Breast epithelium (tissue), 4 donors: ENCODE measurements around the gene UNC5A. TPM values are rescaled to one million over a fixed set of nuclear protein-coding genes. Genes with fewer than 3 reads are reported as not detected.

ENCODE experiments used
- DNase-seq, 2 donors: peaks; one replicate each; pipeline ENCODE4 v3.0.0-alpha.2; 2019; ENCODE audit warnings: low spot score in 2 of 2
- H3K27ac ChIP-seq, 2 donors: fragments of 200-600 bp; sonication (generic) in 1 of 2; one replicate each; pipeline ENCODE4 v1.5.1; 2016 to 2019; ENCODE audit warnings: mild to moderate bottlenecking in 1 of 2
- H3K27me3 ChIP-seq, 2 donors: fragments of 200-600 bp; sonication (generic) in 1 of 2; one replicate each; pipeline versions ENCODE4 v1.5.1 to v1.6.0; 2017 to 2019; ENCODE audit warnings: control low read depth in 1 of 2, mild to moderate bottlenecking in 1 of 2
- H3K36me3 ChIP-seq: fragments of 200-600 bp; one replicate; pipeline ENCODE4 v1.5.1; 2019
- H3K4me1 ChIP-seq, 2 donors: fragments of 200-600 bp; sonication (generic); one replicate each; pipeline ENCODE4 v1.5.1; 2016 to 2019; ENCODE audit warnings: control low read depth in 1 of 2
- H3K4me3 ChIP-seq, 3 donors: fragments of 200-600 bp; sonication (generic); 1 replicate in 2 of 3; 2 replicates in 1 of 3; pipeline ENCODE4 v1.5.1; 2016 to 2019; ENCODE audit warnings: mild to moderate bottlenecking in 3 of 3, moderate library complexity in 2 of 3
- H3K9me3 ChIP-seq, 2 donors: fragments of 200-600 bp; sonication (generic) in 1 of 2; one replicate each; pipeline ENCODE4 v1.5.1; 2016 to 2019; ENCODE audit warnings: control low read depth in 1 of 2
- POLR2A ChIP-seq: fragments of 450-650 bp; IDR thresholded peaks from one replicate; pipeline ENCODE4 v1.6.1; 2016; ENCODE audit warnings: antibody characterized with exemption, mild to moderate bottlenecking, moderate library complexity
- POLR2AphosphoS5 ChIP-seq, 3 donors: sonication (generic); formaldehyde crosslinking; IDR thresholded peaks; one replicate each; pipeline ENCODE4 v1.6.1; 2017; ENCODE audit warnings: antibody characterized with exemption in 3 of 3
- intact Hi-C: fragments of 100-400 bp; cut with DNase I; formaldehyde crosslinking; loops from one replicate; pipeline ENCODE4 v1.15.1; 2023; ENCODE audit warnings: low total_unique reads
- total RNA-seq, 3 donors: library from RNA; depleted of rRNA; stranded (reverse); fragments of >200 nt; gene quantifications; one replicate each; pipeline ENCODE4 v1.1.0, GENCODE V29; 2016
- TF ChIP-seq, protein P1 (sequence below), 3 donors: fragments of 450-650 bp; IDR thresholded peaks; one replicate each; pipeline ENCODE4 v1.5.1; 2016 to 2017; ENCODE audit warnings: antibody characterized with exemption in 3 of 3, mild to moderate bottlenecking in 3 of 3, moderate library complexity in 3 of 3

UNC5A gene
- total RNA-seq, 3 donors from 2014 or later = 0.15 to 2.9 TPM; not detected in 1

GRCh38 chr5:176800024-176800423, 10.3 kb upstream of the UNC5A start:
- Histone ChIP-seq H3K4me3 (no peak overlapping the region), H3K4me1 (no peaks in the 10 kb centered on the region), H3K9me3 (no peaks in the 10 kb centered on the region), H3K36me3 (no peaks in the 10 kb centered on the region), H3K27ac (no peak overlapping the region), H3K27me3 (peaks cover 0 to 77% of the 10 kb centered on the region in 2 donors)
- intact Hi-C loops = no loop called here
- TF ChIP-seq POLR2A (no peak), POLR2AphosphoS5 (IDR thresholded peaks at IDR 0.05) (no peak)
- TF ChIP-seq, protein P1, sequence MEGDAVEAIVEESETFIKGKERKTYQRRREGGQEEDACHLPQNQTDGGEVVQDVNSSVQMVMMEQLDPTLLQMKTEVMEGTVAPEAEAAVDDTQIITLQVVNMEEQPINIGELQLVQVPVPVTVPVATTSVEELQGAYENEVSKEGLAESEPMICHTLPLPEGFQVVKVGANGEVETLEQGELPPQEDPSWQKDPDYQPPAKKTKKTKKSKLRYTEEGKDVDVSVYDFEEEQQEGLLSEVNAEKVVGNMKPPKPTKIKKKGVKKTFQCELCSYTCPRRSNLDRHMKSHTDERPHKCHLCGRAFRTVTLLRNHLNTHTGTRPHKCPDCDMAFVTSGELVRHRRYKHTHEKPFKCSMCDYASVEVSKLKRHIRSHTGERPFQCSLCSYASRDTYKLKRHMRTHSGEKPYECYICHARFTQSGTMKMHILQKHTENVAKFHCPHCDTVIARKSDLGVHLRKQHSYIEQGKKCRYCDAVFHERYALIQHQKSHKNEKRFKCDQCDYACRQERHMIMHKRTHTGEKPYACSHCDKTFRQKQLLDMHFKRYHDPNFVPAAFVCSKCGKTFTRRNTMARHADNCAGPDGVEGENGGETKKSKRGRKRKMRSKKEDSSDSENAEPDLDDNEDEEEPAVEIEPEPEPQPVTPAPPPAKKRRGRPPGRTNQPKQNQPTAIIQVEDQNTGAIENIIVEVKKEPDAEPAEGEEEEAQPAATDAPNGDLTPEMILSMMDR (IDR thresholded peaks at IDR 0.05) = no peak
- no peak for DNase-seq

- DNase-seq = no peak
- H3K4me1 ChIP-seq = no peaks in the 10 kb centered on the region
- no peak for TF ChIP-seq POLR2AphosphoS5 (IDR thresholded peaks at IDR 0.05)
- TF ChIP-seq POLR2A = no peak
- TF ChIP-seq, protein P1 (IDR thresholded peaks at IDR 0.05) = no peak
- H3K4me3 ChIP-seq = no peak overlapping the region
- intact Hi-C loops = no loop called here
- H3K27me3 ChIP-seq = peaks cover 0 to 71% of the 10 kb centered on the region in 2 donors
- H3K36me3 ChIP-seq = no peaks in the 10 kb centered on the region
- H3K9me3 ChIP-seq = no peaks in the 10 kb centered on the region
- no peak overlapping the region for H3K27ac ChIP-seq
These were observed 8.1 kb upstream of the UNC5A start for GRCh38 chr5:176802116-176802784.

DNA sequence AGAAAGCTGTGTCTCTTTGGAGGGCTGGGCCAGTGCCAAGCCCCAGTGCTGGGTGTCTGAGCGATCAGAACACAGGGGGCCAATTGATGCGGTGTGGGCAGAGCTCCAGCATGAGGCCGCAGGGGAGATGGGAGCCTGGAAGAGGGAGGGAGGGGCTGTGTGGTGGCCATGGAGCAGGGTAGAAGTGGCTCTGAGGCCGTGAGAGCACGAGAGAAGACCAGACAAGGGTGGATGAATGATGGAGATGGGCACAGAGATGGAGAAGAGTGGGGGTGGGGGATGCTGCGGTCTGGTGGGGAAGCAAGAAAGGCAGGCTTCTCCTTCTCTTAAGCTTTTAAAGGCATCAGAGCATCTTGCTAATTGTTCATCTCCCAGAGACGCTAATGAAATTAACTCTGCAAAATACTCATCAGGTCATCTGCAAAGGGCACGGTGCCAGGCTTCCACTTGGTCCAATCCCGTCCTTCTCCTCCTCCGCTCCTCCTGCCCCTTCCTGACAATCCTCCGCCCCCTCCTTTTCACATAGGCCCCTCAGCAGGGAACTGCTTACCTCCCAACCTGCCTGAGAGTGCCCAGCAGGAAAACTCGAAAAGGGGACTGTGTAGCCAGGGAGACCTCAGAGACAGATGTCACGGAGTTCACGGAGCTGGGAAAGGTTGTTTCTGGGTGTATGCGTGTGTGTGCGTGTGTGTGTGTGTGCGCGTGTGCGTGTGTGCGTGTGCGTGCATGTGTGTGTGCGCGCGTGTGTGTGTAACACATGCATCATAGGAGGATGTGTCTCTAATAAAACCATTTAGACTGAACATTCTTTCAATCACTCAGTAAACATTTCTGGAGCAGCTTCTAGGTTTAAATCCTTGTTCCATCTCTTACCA, 7.1 kb upstream of the UNC5A start:
- DNase-seq = no peak
- Histone ChIP-seq H3K4me1 (no peaks in the 10 kb centered on the region), H3K27ac (no peak overlapping the region), H3K4me3 (no peak overlapping the region), H3K27me3 (peaks cover 0 to 69% of the 10 kb centered on the region in 2 donors), H3K36me3 (no peaks in the 10 kb centered on the region), H3K9me3 (no peaks in the 10 kb centered on the region)
- intact Hi-C loops = no loop called here
- TF ChIP-seq POLR2A (no peak), POLR2AphosphoS5 (IDR thresholded peaks at IDR 0.05) (no peak)
- TF ChIP-seq, protein P1 (IDR thresholded peaks at IDR 0.05) = no peak

DNA sequence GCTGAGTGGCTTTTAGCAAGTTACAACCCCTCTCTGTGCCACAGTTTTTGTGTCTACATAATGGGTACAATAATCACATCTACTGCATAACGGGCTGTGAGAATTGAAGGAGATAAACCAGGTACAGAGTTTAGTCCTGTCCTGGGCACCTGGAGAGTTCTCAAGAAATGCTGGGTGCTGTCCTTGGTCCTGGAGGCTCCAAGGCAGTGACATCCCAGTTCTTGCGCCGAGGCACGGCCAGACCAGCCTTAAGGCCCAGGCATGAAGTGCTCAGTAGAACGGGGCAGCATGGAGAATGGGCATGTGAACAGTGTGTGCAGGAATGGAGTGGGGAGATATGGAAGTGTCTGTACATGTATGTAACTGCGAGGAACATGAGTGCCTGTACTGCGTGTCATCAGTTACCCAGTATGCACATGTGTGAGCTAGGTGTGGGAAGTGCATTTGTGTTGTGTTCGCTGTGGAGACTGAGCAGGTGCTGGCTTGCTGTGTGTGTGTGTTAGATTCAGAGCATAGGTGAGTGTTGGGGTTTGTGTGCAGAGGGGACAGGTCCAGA, 6.3 kb upstream of the UNC5A start:
- Histone ChIP-seq H3K27ac (no peak overlapping the region), H3K4me3 (no peak overlapping the region), H3K4me1 (no peaks in the 10 kb centered on the region), H3K9me3 (no peaks in the 10 kb centered on the region), H3K27me3 (peaks cover 0 to 68% of the 10 kb centered on the region in 2 donors), H3K36me3 (no peaks in the 10 kb centered on the region)
- intact Hi-C loops = no loop called here
- no peak for DNase-seq
- TF ChIP-seq, protein P1 (IDR thresholded peaks at IDR 0.05) = no peak
- TF ChIP-seq POLR2AphosphoS5 (IDR thresholded peaks at IDR 0.05) (no peak), POLR2A (no peak)

GRCh38 chr5:176806137-176806536, 4.2 kb upstream of the UNC5A start:
- intact Hi-C loops = no loop called here
- no peak overlapping the region for H3K4me3 ChIP-seq
- DNase-seq = no peak
- no peaks in the 10 kb centered on the region for H3K9me3 ChIP-seq
- no peak overlapping the region for H3K27ac ChIP-seq
- peaks cover 5% of the 10 kb centered on the region in 2 donors for H3K4me1 ChIP-seq
- H3K36me3 ChIP-seq = no peaks in the 10 kb centered on the region
- no peak for TF ChIP-seq POLR2AphosphoS5 (IDR thresholded peaks at IDR 0.05)
- TF ChIP-seq, protein P1 (IDR thresholded peaks at IDR 0.05) = no peak
- TF ChIP-seq POLR2A = no peak
- H3K27me3 ChIP-seq = peaks cover under 1 to 83% of the 10 kb centered on the region in 2 donors
